ENCODE results near the gene CLTCL1. TPM values are rescaled to one million over a fixed set of nuclear protein-coding genes. Genes with fewer than 3 reads are reported as not detected.
"Not testable (repeated sequence)": the region's sequence is repeated elsewhere in the genome, so short reads cannot be mapped to it uniquely, and the experiment has no call there.

CLTCL1 gene
- total RNA-seq, 3 donors from 2014 or later, result 0.16 to 0.33 (median 0.18) TPM

- no peaks in the 10 kb centered on the region for H3K36me3 Mint-ChIP-seq (ENCODE audit: insufficient read depth)
- no peak for ATAC-seq
These were observed 81.3 kb downstream of the CLTCL1 start for GRCh38 chr22:19210188-19210587.

GRCh38 chr22:19208287-19208847 lies 83.2 kb downstream of the CLTCL1 start:
- Mint-ChIP-seq H3K27me3 (ENCODE audit: low read depth) (peaks cover 23% of the 10 kb centered on the region), H3K9me3 (no peaks in the 10 kb centered on the region), H3K4me1 (ENCODE audit: low read depth) (no peaks in the 10 kb centered on the region), H3K36me3 (ENCODE audit: insufficient read depth) (no peaks in the 10 kb centered on the region), H3K4me3 (no peak overlapping the region)
- ATAC-seq (no peak), DNase-seq (no peak)

More at GRCh38 chr22:19210188-19210587, 81.3 kb downstream of the CLTCL1 start:
- no peak for DNase-seq
- no peaks in the 10 kb centered on the region for H3K9me3 Mint-ChIP-seq
- H3K4me1 Mint-ChIP-seq (ENCODE audit: low read depth), result no peaks in the 10 kb centered on the region
- no peak overlapping the region for H3K4me3 Mint-ChIP-seq
- H3K27me3 Mint-ChIP-seq (ENCODE audit: low read depth), result peaks cover 23% of the 10 kb centered on the region

GRCh38 chr22:19207884-19208283 lies 83.6 kb downstream of the CLTCL1 start:
- Mint-ChIP-seq H3K36me3 (ENCODE audit: insufficient read depth) (no peaks in the 10 kb centered on the region), H3K9me3 (no peaks in the 10 kb centered on the region), H3K27me3 (ENCODE audit: low read depth) (peaks cover 23% of the 10 kb centered on the region), H3K4me1 (ENCODE audit: low read depth) (no peaks in the 10 kb centered on the region), H3K4me3 (no peak overlapping the region)
- no peak for DNase-seq
- ATAC-seq, result no peak

GRCh38 chr22:19207401-19207808 lies 84.1 kb downstream of the CLTCL1 start:
- no peaks in the 10 kb centered on the region for H3K9me3 Mint-ChIP-seq
- DNase-seq (no peak), ATAC-seq (no peak)
- H3K4me3 Mint-ChIP-seq, result no peak overlapping the region
- no peaks in the 10 kb centered on the region for H3K36me3 Mint-ChIP-seq (ENCODE audit: insufficient read depth)
- no peaks in the 10 kb centered on the region for H3K4me1 Mint-ChIP-seq (ENCODE audit: low read depth)
- peaks cover 23% of the 10 kb centered on the region for H3K27me3 Mint-ChIP-seq (ENCODE audit: low read depth)

GRCh38 chr22:19206287-19206686 lies 85.2 kb downstream of the CLTCL1 start:
- ATAC-seq (no peak), DNase-seq (no peak)
- Mint-ChIP-seq H3K27me3 (ENCODE audit: low read depth) (peaks cover 23% of the 10 kb centered on the region), H3K4me1 (ENCODE audit: low read depth) (no peaks in the 10 kb centered on the region), H3K9me3 (no peaks in the 10 kb centered on the region), H3K36me3 (ENCODE audit: insufficient read depth) (no peaks in the 10 kb centered on the region), H3K4me3 (no peak overlapping the region)

- Mint-ChIP-seq H3K36me3 (ENCODE audit: insufficient read depth) (no peaks in the 10 kb centered on the region), H3K9me3 (no peaks in the 10 kb centered on the region), H3K4me1 (ENCODE audit: low read depth) (no peaks in the 10 kb centered on the region), H3K4me3 (no peak overlapping the region), H3K27me3 (ENCODE audit: low read depth) (peaks cover 15% of the 10 kb centered on the region)
- DNase-seq (no peak), ATAC-seq (no peak)
These were observed 86.9 kb downstream of the CLTCL1 start for GRCh38 chr22:19204640-19205039.

- DNase-seq, result no peak
- Mint-ChIP-seq H3K36me3 (ENCODE audit: insufficient read depth) (no peaks in the 10 kb centered on the region), H3K9me3 (no peaks in the 10 kb centered on the region), H3K4me3 (no peak overlapping the region), H3K27me3 (ENCODE audit: low read depth) (peaks cover 7% of the 10 kb centered on the region), H3K4me1 (ENCODE audit: low read depth) (no peaks in the 10 kb centered on the region)
- no peak for ATAC-seq
These were observed 87.7 kb downstream of the CLTCL1 start for GRCh38 chr22:19203834-19204233.

GRCh38 chr22:19202799-19203186 lies 88.7 kb downstream of the CLTCL1 start:
- not testable (repeated sequence) for H3K4me3 Mint-ChIP-seq; ATAC-seq; H3K36me3 Mint-ChIP-seq (ENCODE audit: insufficient read depth); H3K4me1 Mint-ChIP-seq (ENCODE audit: low read depth); H3K9me3 Mint-ChIP-seq; DNase-seq; H3K27me3 Mint-ChIP-seq (ENCODE audit: low read depth)

GRCh38 chr22:19201869-19202798 lies 89.4 kb downstream of the CLTCL1 start:
- Mint-ChIP-seq H3K9me3 (no peaks in the 10 kb centered on the region), H3K4me1 (ENCODE audit: low read depth) (no peaks in the 10 kb centered on the region), H3K27me3 (ENCODE audit: low read depth) (no peaks in the 10 kb centered on the region), H3K4me3 (no peak overlapping the region), H3K36me3 (ENCODE audit: insufficient read depth) (no peaks in the 10 kb centered on the region)
- no peak for ATAC-seq
- DNase-seq, result no peak

- Mint-ChIP-seq H3K9me3 (no peaks in the 10 kb centered on the region), H3K4me1 (ENCODE audit: low read depth) (peaks cover 2% of the 10 kb centered on the region), H3K27me3 (ENCODE audit: low read depth) (no peaks in the 10 kb centered on the region), H3K36me3 (ENCODE audit: insufficient read depth) (no peaks in the 10 kb centered on the region), H3K4me3 (no peak overlapping the region)
- no peak for ATAC-seq
- DNase-seq, result no peak
These were observed 90.2 kb downstream of the CLTCL1 start for GRCh38 chr22:19201130-19201868.

- Mint-ChIP-seq H3K9me3 (no peaks in the 10 kb centered on the region), H3K27me3 (ENCODE audit: low read depth) (no peaks in the 10 kb centered on the region), H3K4me3 (no peak overlapping the region), H3K36me3 (ENCODE audit: insufficient read depth) (no peaks in the 10 kb centered on the region), H3K4me1 (ENCODE audit: low read depth) (peaks cover 13% of the 10 kb centered on the region)
- DNase-seq, result no peak
- no peak for ATAC-seq
These were observed 92.0 kb downstream of the CLTCL1 start for GRCh38 chr22:19199479-19199878.

GRCh38 chr22:19197997-19198865 lies 93.3 kb downstream of the CLTCL1 start:
- Mint-ChIP-seq H3K4me1 (ENCODE audit: low read depth) (peaks cover 13% of the 10 kb centered on the region), H3K27me3 (ENCODE audit: low read depth) (no peaks in the 10 kb centered on the region), H3K4me3 (no peak overlapping the region), H3K9me3 (no peaks in the 10 kb centered on the region), H3K36me3 (ENCODE audit: insufficient read depth) (no peaks in the 10 kb centered on the region)
- DNase-seq, result no peak
- ATAC-seq, result no peak

GRCh38 chr22:19196841-19197612 lies 94.5 kb downstream of the CLTCL1 start:
- Mint-ChIP-seq H3K4me1 (ENCODE audit: low read depth) (peaks cover 13% of the 10 kb centered on the region), H3K9me3 (no peaks in the 10 kb centered on the region), H3K4me3 (no peak overlapping the region), H3K27me3 (ENCODE audit: low read depth) (no peaks in the 10 kb centered on the region), H3K36me3 (ENCODE audit: insufficient read depth) (no peaks in the 10 kb centered on the region)
- no peak for DNase-seq
- ATAC-seq, result no peak

Measured in activated T-cell treated with anti-CD3 and anti-CD28 coated beads, Interleukin-2, amount 50 U/mL, for 4 hours (primary cell).